HEK293T (cell line): ENCODE measurements around the gene PSIP1.

Source experiments
- CTCF ChIA-PET: fragments of 350-600 bp; formaldehyde crosslinking; extraction: SDS; loops from one replicate; lab custom pipeline; 2021; ENCODE audit warnings: antibody characterized with exemption, inconsistent platforms; lab: Yijun Ruan, JAX
- POLR2A ChIA-PET: fragments of 350-600 bp; formaldehyde crosslinking; extraction: SDS; loops from one replicate; lab custom pipeline; 2020; ENCODE audit warnings: antibody characterized with exemption, inconsistent platforms; lab: Yijun Ruan, JAX
- DNase-seq: peaks from one replicate; pipeline ENCODE4 v3.0.0; 2012; ENCODE audit warnings: mixed read lengths; ENCODE audit errors: extremely low spot score
- ARNT ChIP-seq: fragments of 450-650 bp; IDR thresholded peaks from 2 replicates; pipeline ENCODE4 v1.6.1; 2017; ENCODE audit warnings: mild to moderate bottlenecking
- BHLHE40 ChIP-seq: fragments of 450-650 bp; IDR thresholded peaks from 2 replicates; pipeline ENCODE4 v1.6.1; 2016; ENCODE audit warnings: mild to moderate bottlenecking, moderate library complexity, borderline replicate concordance
- CTBP1 ChIP-seq: fragments of 450-650 bp; IDR thresholded peaks from 2 replicates; pipeline ENCODE4 v1.6.1; 2016; ENCODE audit warnings: borderline replicate concordance
- ELF4 ChIP-seq: fragments of 450-650 bp; IDR thresholded peaks from 2 replicates; pipeline ENCODE4 v1.6.1; 2017; ENCODE audit warnings: antibody characterized with exemption
- FOXA1 ChIP-seq: fragments of 450-650 bp; IDR thresholded peaks from 2 replicates; pipeline ENCODE4 v1.6.1; 2016; ENCODE audit warnings: mild to moderate bottlenecking
- FOXK2 ChIP-seq: fragments of 450-650 bp; IDR thresholded peaks from 2 replicates; pipeline ENCODE4 v1.6.1; 2016; ENCODE audit warnings: mild to moderate bottlenecking
- FOXM1 ChIP-seq: fragments of 450-650 bp; IDR thresholded peaks from 2 replicates; pipeline ENCODE4 v1.6.1; 2017; ENCODE audit warnings: mild to moderate bottlenecking, borderline replicate concordance
- HDGF ChIP-seq: fragments of 450-650 bp; IDR thresholded peaks from 2 replicates; pipeline ENCODE4 v1.6.1; 2017; ENCODE audit warnings: antibody characterized with exemption, borderline replicate concordance
- L3MBTL2 ChIP-seq: fragments of 450-650 bp; conservative IDR thresholded peaks from 2 replicates; pipeline ENCODE4 v1.6.1; 2016; ENCODE audit warnings: mild to moderate bottlenecking
- LEF1 ChIP-seq: fragments of 450-650 bp; IDR thresholded peaks from 2 replicates; pipeline ENCODE4 v1.6.1; 2017; ENCODE audit warnings: mild to moderate bottlenecking, borderline replicate concordance
- NFRKB ChIP-seq: fragments of 450-650 bp; IDR thresholded peaks from 2 replicates; pipeline ENCODE4 v1.6.1; 2016; ENCODE audit warnings: mild to moderate bottlenecking, moderate library complexity
- PKNOX1 ChIP-seq: fragments of 450-650 bp; IDR thresholded peaks from 2 replicates; pipeline ENCODE4 v1.6.1; 2016
- SP1 ChIP-seq: fragments of 450-650 bp; IDR thresholded peaks from 2 replicates; pipeline ENCODE4 v1.6.1; 2017
- SUZ12 ChIP-seq: fragments of 450-650 bp; IDR thresholded peaks from 2 replicates; pipeline ENCODE4 v1.6.1; 2016; ENCODE audit warnings: mild to moderate bottlenecking
- TARDBP ChIP-seq: fragments of 450-650 bp; IDR thresholded peaks from 2 replicates; pipeline ENCODE4 v1.6.1; 2016
- ZNF384 ChIP-seq: fragments of 450-650 bp; IDR thresholded peaks from 2 replicates; pipeline ENCODE4 v1.6.1; 2016

The PSIP1 gene

GRCh38 chr9:15420796-15421195 is 90.0 kb downstream of the PSIP1 start:
- ChIA-PET CTCF (no interaction called here), POLR2A (no interaction called here)
- TF ChIP-seq PKNOX1 (no peak), FOXA1 (no peak), ARNT (no peak), ZNF384 (no peak), FOXM1 (no peak), SUZ12 (no peak), ELF4 (no peak), L3MBTL2 (no peak), LEF1 (no peak)
- no peak for DNase-seq

- TF ChIP-seq ZNF384 (no peak), CTBP1 (no peak), FOXA1 (no peak), ARNT (no peak), NFRKB (no peak), SP1 (no peak), FOXK2 (no peak), SUZ12 (no peak), L3MBTL2 (no peak), HDGF (no peak), ELF4 (no peak), LEF1 (no peak), TARDBP (no peak), FOXM1 (no peak), PKNOX1 (no peak), BHLHE40 (no peak)
- POLR2A ChIA-PET = no interaction called here
- DNase-seq = no peak
- CTCF ChIA-PET = no interaction called here
These were observed 93.1 kb downstream of the PSIP1 start for GRCh38 chr9:15417626-15418025.

- ChIA-PET CTCF (interaction anchor here (0.5 kb wide), 1 partner anchor 175 kb away, joined by 3 read pairs; no protein-coding TSS in a partner anchor), POLR2A (no interaction called here)
- DNase-seq = no peak
- TF ChIP-seq PKNOX1 (no peak), FOXM1 (no peak), FOXA1 (no peak), L3MBTL2 (no peak), ELF4 (no peak), NFRKB (no peak), BHLHE40 (no peak), CTBP1 (no peak), FOXK2 (no peak), SP1 (no peak), ARNT (no peak), ZNF384 (no peak), HDGF (no peak), SUZ12 (no peak), LEF1 (no peak), TARDBP (no peak)
These were observed 93.9 kb downstream of the PSIP1 start for GRCh38 chr9:15416880-15417279.
